ENCODE measurements around the gene GPC6. TPM values are rescaled to one million over a fixed set of nuclear protein-coding genes. Genes with fewer than 3 reads are reported as not detected.

Gene GPC6
- total RNA-seq, 2 donors from 2014 or later, result 1.6 to 4.0 TPM

- no peak overlapping the region for H3K27ac ChIP-seq
- no peaks in the 10 kb centered on the region for H3K9me3 ChIP-seq
- no peak overlapping the region for H3K4me3 ChIP-seq
- TF ChIP-seq POLR2A (IDR thresholded peaks at IDR 0.05), result no peak
- TF ChIP-seq CTCF (IDR thresholded peaks at IDR 0.05), result no peak
- no peaks in the 10 kb centered on the region for H3K36me3 ChIP-seq (replicated peaks in 1 of 2; ENCODE audit: insufficient read depth in 1 of 2, low read depth in 2 of 2)
- no peaks in the 10 kb centered on the region for H3K27me3 ChIP-seq
- 85% methylated on average over 7 of the region's 7 CpGs for WGBS, 2 donors
- intact Hi-C loops (cut with DNase I), result no loop called here
- DNase-seq (no peak), ATAC-seq (no peak)
- peaks cover 5% of the 10 kb centered on the region for H3K4me1 ChIP-seq
These were observed 23.0 kb downstream of the GPC6 start for GRCh38 chr13:93249364-93250306.

GRCh38 chr13:93254775-93255174, 28.2 kb downstream of the GPC6 start:
- 75 to 81% methylated on average over 4 of the region's 4 CpGs for WGBS, 2 donors

GRCh38 chr13:93256998-93257397, 30.4 kb downstream of the GPC6 start:
- Histone ChIP-seq H3K4me3 (no peak overlapping the region), H3K27me3 (no peaks in the 10 kb centered on the region), H3K9me3 (no peaks in the 10 kb centered on the region), H3K36me3 (replicated peaks in 1 of 2; ENCODE audit: insufficient read depth in 1 of 2, low read depth in 2 of 2) (no peaks in the 10 kb centered on the region), H3K27ac (no peak overlapping the region), H3K4me1 (no peaks in the 10 kb centered on the region)
- DNase-seq, result no peak
- 88 to 96% methylated on average over 2 of the region's 2 CpGs for WGBS, 2 donors
- intact Hi-C loops (cut with DNase I), result no loop called here
- no peak for TF ChIP-seq CTCF (IDR thresholded peaks at IDR 0.05)
- no peak for TF ChIP-seq POLR2A (IDR thresholded peaks at IDR 0.05)
- no peak for ATAC-seq

More at GRCh38 chr13:93254775-93255174, 28.2 kb downstream of the GPC6 start:
- Histone ChIP-seq H3K27ac (no peak overlapping the region), H3K4me3 (no peak overlapping the region), H3K4me1 (no peaks in the 10 kb centered on the region), H3K27me3 (no peaks in the 10 kb centered on the region), H3K36me3 (replicated peaks in 1 of 2; ENCODE audit: insufficient read depth in 1 of 2, low read depth in 2 of 2) (no peaks in the 10 kb centered on the region), H3K9me3 (no peaks in the 10 kb centered on the region)
- TF ChIP-seq CTCF (IDR thresholded peaks at IDR 0.05) (no peak), POLR2A (IDR thresholded peaks at IDR 0.05) (no peak)
- intact Hi-C loops (cut with DNase I), result no loop called here
- DNase-seq, result no peak
- no peak for ATAC-seq

GRCh38 chr13:93259527-93260080, 33.0 kb downstream of the GPC6 start:
- no peak for TF ChIP-seq CTCF (IDR thresholded peaks at IDR 0.05)
- no peak for TF ChIP-seq POLR2A (IDR thresholded peaks at IDR 0.05)
- no peak overlapping the region for H3K27ac ChIP-seq
- intact Hi-C loops (cut with DNase I), result no loop called here
- H3K36me3 ChIP-seq (replicated peaks in 1 of 2; ENCODE audit: insufficient read depth in 1 of 2, low read depth in 2 of 2), result no peaks in the 10 kb centered on the region
- H3K27me3 ChIP-seq, result no peaks in the 10 kb centered on the region
- ATAC-seq, result no peak
- H3K4me1 ChIP-seq, result no peaks in the 10 kb centered on the region
- H3K4me3 ChIP-seq, result no peak overlapping the region
- H3K9me3 ChIP-seq, result no peaks in the 10 kb centered on the region
- no peak for DNase-seq
